HepG2 (cell line): Measurements from ENCODE around the gene C20orf204. TPM values are rescaled to one million over a fixed set of nuclear protein-coding genes. Genes with fewer than 3 reads are reported as not detected.

Source experiments
- ATF2 ChIP-seq: sonication (generic); formaldehyde crosslinking; IDR thresholded peaks from 2 replicates; pipeline ENCODE4 v1.4.0; 2020; ENCODE audit warnings: missing genetic modification reagents
- HNRNPK ChIP-seq: fragments of 200-400 bp; formaldehyde crosslinking; IDR thresholded peaks from 2 replicates; pipeline ENCODE4 v1.6.1; 2018; ENCODE audit warnings: low read length, low read depth, moderate library complexity, mild to moderate bottlenecking; ENCODE audit not compliant: poor library complexity, severe bottlenecking
- KIAA2018 ChIP-seq: sonication (generic); formaldehyde crosslinking; IDR thresholded peaks from 2 replicates; pipeline ENCODE4 v1.5.0; 2020; ENCODE audit warnings: mild to moderate bottlenecking, missing genetic modification reagents, borderline replicate concordance
- MTERF4 ChIP-seq: sonication (generic); formaldehyde crosslinking; IDR thresholded peaks from 2 replicates; pipeline ENCODE4 v1.8.0; 2023; ENCODE audit warnings: mild to moderate bottlenecking, missing genetic modification reagents
- NR2C2 ChIP-seq: sonication (generic); formaldehyde crosslinking; IDR thresholded peaks from 2 replicates; pipeline ENCODE4 v1.4.0; 2020; ENCODE audit warnings: missing genetic modification reagents, mild to moderate bottlenecking, moderate library complexity, borderline replicate concordance
- RELA ChIP-seq: sonication (generic); formaldehyde crosslinking; IDR thresholded peaks from 2 replicates; pipeline ENCODE4 v1.4.0; 2020; ENCODE audit warnings: missing genetic modification reagents
- SATB2 ChIP-seq: sonication (generic); formaldehyde crosslinking; IDR thresholded peaks from 2 replicates; pipeline ENCODE4 v1.5.0; 2020; ENCODE audit warnings: missing genetic modification reagents
- ZBTB3 ChIP-seq: sonication (generic); formaldehyde crosslinking; IDR thresholded peaks from 2 replicates; pipeline ENCODE4 v1.4.0; 2020; ENCODE audit warnings: low read depth, mild to moderate bottlenecking, moderate library complexity, missing genetic modification reagents, borderline replicate concordance
- ZNF24 ChIP-seq: fragments of 450-650 bp; IDR thresholded peaks from 2 replicates; pipeline ENCODE4 v1.6.1; 2017; ENCODE audit warnings: antibody characterized with exemption, mild to moderate bottlenecking
- ZNF362 ChIP-seq: sonication (generic); formaldehyde crosslinking; IDR thresholded peaks from 2 replicates; pipeline ENCODE4 v1.4.0; 2020; ENCODE audit warnings: missing genetic modification reagents, mild to moderate bottlenecking, borderline replicate concordance
- ZNF451 ChIP-seq: sonication (generic); formaldehyde crosslinking; IDR thresholded peaks from 2 replicates; pipeline ENCODE4 v1.5.0; 2020; ENCODE audit warnings: mild to moderate bottlenecking, missing genetic modification reagents
- ZSCAN25 ChIP-seq: sonication (generic); formaldehyde crosslinking; IDR thresholded peaks from 2 replicates; pipeline ENCODE4 v1.8.0; 2022; ENCODE audit warnings: mild to moderate bottlenecking, missing genetic modification reagents
- polyA plus RNA-seq, 8 experiments: library from polyadenylated mRNA; depleted of rRNA in 3 of 8; stranded (reverse) in 7 of 8; unstranded in 1 of 8; fragments of >200 nt; fragmentation: Illumina TruSeq in 4 of 8; extraction: Trizol in 4 of 8; gene quantifications; 2 replicates each; pipeline versions ENCODE4 v1.2.1 to v1.2.3, GENCODE V29; 2011 to 2016; ENCODE audit warnings: low read depth in 4 of 8, missing spikeins in 1 of 8, mixed read lengths in 1 of 8; ENCODE audit not compliant: insufficient read depth in 1 of 8
- total RNA-seq, 5 experiments: library from RNA; depleted of rRNA; stranded (reverse); fragments of >200 nt; fragmentation: Illumina TruSeq; extraction: Trizol; gene quantifications; 2 replicates each; pipeline ENCODE4 v1.2.3, GENCODE V29; 2016; ENCODE audit warnings: low read depth in 1 of 5
- TF ChIP-seq, protein P1 (sequence below): sonication (generic); formaldehyde crosslinking; IDR thresholded peaks from 2 replicates; pipeline ENCODE4 v1.8.0; 2022; ENCODE audit warnings: mild to moderate bottlenecking, missing genetic modification reagents, moderate library complexity

C20orf204 gene
- total and polyA plus RNA-seq, 2 of the 13 experiments (the other 11 are each of a cell fraction or from before 2014, with no cell fraction given): 22.1 to 80.0 TPM

DNA sequence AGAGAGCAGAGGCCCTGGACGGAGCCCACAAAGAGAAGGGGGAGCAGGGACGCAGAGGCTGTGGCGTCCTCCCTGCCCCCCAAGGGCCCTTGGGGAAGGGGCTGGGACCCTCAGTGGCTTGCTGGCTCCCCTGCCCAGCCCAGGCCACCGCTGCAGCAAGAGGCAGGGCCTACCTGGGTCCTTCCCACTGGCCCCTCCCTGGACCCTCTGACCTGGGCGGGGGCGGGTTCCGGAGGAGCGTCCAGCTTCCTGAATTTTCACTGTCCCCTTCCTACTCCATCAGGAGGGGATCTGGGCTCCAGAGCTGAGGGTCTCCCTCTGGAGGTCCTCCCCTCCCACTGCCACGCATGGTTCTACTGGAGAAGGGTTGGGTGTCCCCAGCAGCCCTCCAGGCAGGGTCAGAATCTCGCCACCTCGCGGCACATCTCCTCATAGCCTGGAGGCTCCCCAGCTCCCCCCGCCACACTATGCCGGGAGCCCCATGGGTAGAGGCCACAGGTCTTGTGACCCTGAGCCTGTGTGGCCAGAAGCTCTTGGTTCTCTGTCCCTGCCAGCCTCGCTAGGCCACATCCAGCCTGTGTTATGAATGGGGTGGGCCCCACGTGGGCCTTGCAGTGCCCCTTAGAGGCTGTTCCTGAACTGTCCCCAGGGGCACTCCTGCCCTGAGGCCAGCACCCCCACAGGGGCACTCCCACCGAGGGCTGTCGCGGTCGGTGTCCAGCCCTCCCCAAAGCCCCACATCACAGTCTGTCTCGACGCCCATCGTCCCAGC lies 14.5 kb downstream of the C20orf204 start (continued):
- TF ChIP-seq, protein P1, sequence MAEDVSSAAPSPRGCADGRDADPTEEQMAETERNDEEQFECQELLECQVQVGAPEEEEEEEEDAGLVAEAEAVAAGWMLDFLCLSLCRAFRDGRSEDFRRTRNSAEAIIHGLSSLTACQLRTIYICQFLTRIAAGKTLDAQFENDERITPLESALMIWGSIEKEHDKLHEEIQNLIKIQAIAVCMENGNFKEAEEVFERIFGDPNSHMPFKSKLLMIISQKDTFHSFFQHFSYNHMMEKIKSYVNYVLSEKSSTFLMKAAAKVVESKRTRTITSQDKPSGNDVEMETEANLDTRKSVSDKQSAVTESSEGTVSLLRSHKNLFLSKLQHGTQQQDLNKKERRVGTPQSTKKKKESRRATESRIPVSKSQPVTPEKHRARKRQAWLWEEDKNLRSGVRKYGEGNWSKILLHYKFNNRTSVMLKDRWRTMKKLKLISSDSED: 0 out of 2 replicates have a peak, but pooled peaks have one; percentile 18
- no peak for TF ChIP-seq RELA (CRISPR knock-in tag)
- TF ChIP-seq MTERF4: peak; percentile 4; the same call in 1 of the 2 replicates
- no peak for TF ChIP-seq ZNF24
- peak; percentile 79 for TF ChIP-seq NR2C2
- no peak for TF ChIP-seq ZBTB3 (CRISPR knock-in tag)
- TF ChIP-seq KIAA2018 (CRISPR knock-in tag): no peak
- peak; percentile 65; the same call in 1 of the 2 replicates for TF ChIP-seq ZNF451 (CRISPR knock-in tag)
- no peak for TF ChIP-seq SATB2 (CRISPR knock-in tag)
- TF ChIP-seq ZSCAN25: peak; percentile 36; the same call in 1 of the 2 replicates
- TF ChIP-seq HNRNPK: no peak
- peak; percentile 53; the same call in 1 of the 2 replicates for TF ChIP-seq ATF2 (CRISPR knock-in tag)
- peak; percentile 11; the same call in 1 of the 2 replicates for TF ChIP-seq ZNF362
